WI38 (cell line): Measurements from ENCODE around the gene P2RX4.
A peak's percentile ranks its signal among the peaks of the same experiment; 100 is the strongest.
"Not testable (repeated sequence)": the region's sequence is repeated elsewhere in the genome, so short reads cannot be mapped to it uniquely, and the experiment has no call there.

Experiments used
- H3K4me3 ChIP-seq: 2 replicates; pipeline ENCODE4 v1.5.1; 2011; ENCODE audit warnings: low read depth, mild to moderate bottlenecking, control low read depth, low read length
- CTCF ChIP-seq: IDR thresholded peaks from 2 replicates; pipeline ENCODE4 v1.5.1; 2012; ENCODE audit warnings: low read depth, mild to moderate bottlenecking, control low read depth, low read length

P2RX4 gene

GRCh38 chr12:121203482-121203881 is 6.4 kb upstream of the P2RX4 start:
- TF ChIP-seq CTCF, result no peak
- no peak overlapping the region for H3K4me3 ChIP-seq

- TF ChIP-seq CTCF, result no peak
- no peak overlapping the region for H3K4me3 ChIP-seq
These were observed 4.4 kb upstream of the P2RX4 start for GRCh38 chr12:121205491-121205890.

- not testable (repeated sequence) for H3K4me3 ChIP-seq
These were observed 1.4 kb upstream of the P2RX4 start for GRCh38 chr12:121208571-121208970.

- no peak for TF ChIP-seq CTCF
- H3K4me3 ChIP-seq, result peak overlapping the region; percentile 71; the same call in 1 of the 2 replicates
These were observed 708 bp upstream of the P2RX4 start for GRCh38 chr12:121209221-121209620.

GRCh38 chr12:121212875-121213274 is 2.9 kb downstream of the P2RX4 start:
- no peak overlapping the region for H3K4me3 ChIP-seq
- no peak for TF ChIP-seq CTCF

- no peak overlapping the region for H3K4me3 ChIP-seq
- TF ChIP-seq CTCF, result no peak
These were observed 4.3 kb downstream of the P2RX4 start for GRCh38 chr12:121214166-121214777.

GRCh38 chr12:121214855-121215745 is 5.2 kb downstream of the P2RX4 start:
- TF ChIP-seq CTCF, result no peak
- no peak overlapping the region for H3K4me3 ChIP-seq
